ENCODE data around the gene XXYLT1. TPM values are rescaled to one million over a fixed set of nuclear protein-coding genes. Genes with fewer than 3 reads are reported as not detected.

XXYLT1 gene
- total RNA-seq, 4 donors from 2014 or later: 9.8 to 14.6 (median 13.9) TPM

DNA sequence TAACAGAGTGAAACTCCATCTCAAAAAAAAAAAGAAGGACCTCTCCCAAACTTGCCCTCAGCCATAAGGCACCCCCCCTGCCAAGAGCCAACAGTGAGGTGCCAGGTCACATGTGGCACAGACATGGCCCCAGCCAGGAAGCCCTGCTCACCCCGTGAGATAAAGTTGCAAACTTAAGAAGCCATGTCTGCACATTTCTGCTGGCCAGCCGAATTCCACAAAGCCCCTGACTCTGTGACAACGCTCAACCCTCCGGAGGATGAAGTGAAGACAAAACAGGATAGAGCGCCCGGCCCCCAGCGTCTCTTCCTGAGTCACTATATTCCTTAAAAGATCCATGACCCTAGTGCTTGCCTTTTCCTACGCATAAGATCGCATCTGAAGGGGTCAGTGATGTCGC is 188.1 kb downstream of the XXYLT1 start:
- peaks cover 34 to 50% of the 10 kb centered on the region in 2 donors for H3K4me1 ChIP-seq
- H3K9me3 ChIP-seq: no peaks in the 10 kb centered on the region

GRCh38 chr3:195081242-195081963 is 189.6 kb downstream of the XXYLT1 start:
- no peaks in the 10 kb centered on the region for H3K27me3 ChIP-seq
- peaks cover 34 to 45% of the 10 kb centered on the region in 2 donors for H3K4me1 ChIP-seq
- TF ChIP-seq, protein P1, sequence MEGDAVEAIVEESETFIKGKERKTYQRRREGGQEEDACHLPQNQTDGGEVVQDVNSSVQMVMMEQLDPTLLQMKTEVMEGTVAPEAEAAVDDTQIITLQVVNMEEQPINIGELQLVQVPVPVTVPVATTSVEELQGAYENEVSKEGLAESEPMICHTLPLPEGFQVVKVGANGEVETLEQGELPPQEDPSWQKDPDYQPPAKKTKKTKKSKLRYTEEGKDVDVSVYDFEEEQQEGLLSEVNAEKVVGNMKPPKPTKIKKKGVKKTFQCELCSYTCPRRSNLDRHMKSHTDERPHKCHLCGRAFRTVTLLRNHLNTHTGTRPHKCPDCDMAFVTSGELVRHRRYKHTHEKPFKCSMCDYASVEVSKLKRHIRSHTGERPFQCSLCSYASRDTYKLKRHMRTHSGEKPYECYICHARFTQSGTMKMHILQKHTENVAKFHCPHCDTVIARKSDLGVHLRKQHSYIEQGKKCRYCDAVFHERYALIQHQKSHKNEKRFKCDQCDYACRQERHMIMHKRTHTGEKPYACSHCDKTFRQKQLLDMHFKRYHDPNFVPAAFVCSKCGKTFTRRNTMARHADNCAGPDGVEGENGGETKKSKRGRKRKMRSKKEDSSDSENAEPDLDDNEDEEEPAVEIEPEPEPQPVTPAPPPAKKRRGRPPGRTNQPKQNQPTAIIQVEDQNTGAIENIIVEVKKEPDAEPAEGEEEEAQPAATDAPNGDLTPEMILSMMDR (IDR thresholded peaks at IDR 0.05): no peak
- no peak for TF ChIP-seq POLR2A (IDR thresholded peaks at IDR 0.05)
- H3K4me3 ChIP-seq (replicated peaks in 1 of 3): no peak overlapping the region
- intact Hi-C loops (cut with DNase I): no loop called here
- peak overlapping the region; percentile 78 to 91 (median 87) for H3K27ac ChIP-seq
- peak; percentile 57 to 74 for DNase-seq
- no peaks in the 10 kb centered on the region for H3K9me3 ChIP-seq
- no peaks in the 10 kb centered on the region for H3K36me3 ChIP-seq
- 59 to 63% methylated on average over 10 to 12 of the region's 12 CpGs for WGBS, 2 donors

More for the DNA sequence above, 188.1 kb downstream of the XXYLT1 start:
- no peaks in the 10 kb centered on the region for H3K27me3 ChIP-seq
- no peak overlapping the region for H3K4me3 ChIP-seq (replicated peaks in 1 of 3)
- intact Hi-C loops (cut with DNase I): no loop called here
- DNase-seq: no peak
- H3K27ac ChIP-seq: peak overlapping the region; percentile 78 to 91 (median 87)
- WGBS, 2 donors: 83 to 91% methylated on average over 10 of the region's 10 CpGs
- H3K36me3 ChIP-seq: no peaks in the 10 kb centered on the region
- TF ChIP-seq, protein P1 (IDR thresholded peaks at IDR 0.05): no peak
- no peak for TF ChIP-seq POLR2A (IDR thresholded peaks at IDR 0.05)

DNA sequence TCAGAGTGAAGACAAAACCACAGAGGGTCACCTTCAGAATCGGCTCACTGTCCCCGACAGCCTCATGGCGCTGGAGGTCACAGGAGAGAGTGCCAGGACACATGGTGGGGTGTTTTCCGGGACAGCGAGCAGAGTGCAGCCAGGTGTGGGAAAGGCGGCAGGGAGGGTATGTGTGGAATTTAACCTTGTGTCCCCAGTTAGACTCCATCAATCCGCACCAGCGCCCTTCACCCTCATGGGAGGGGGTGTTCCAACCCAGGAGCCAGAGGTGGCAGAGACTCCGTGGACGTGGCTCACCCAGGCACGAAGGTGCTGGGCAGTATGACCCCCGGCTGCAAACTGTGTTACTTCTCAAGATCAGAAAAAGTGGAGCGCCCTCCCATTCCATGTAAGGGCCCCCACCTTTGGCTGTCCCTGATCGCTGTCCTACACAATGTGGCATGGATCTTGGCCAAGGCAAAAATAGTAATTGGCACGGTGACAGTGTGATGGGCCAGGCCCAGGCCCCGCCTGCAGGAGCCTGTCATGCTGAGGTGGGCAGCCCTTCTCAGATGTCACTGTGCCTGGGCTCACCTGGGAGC is 190.3 kb downstream of the XXYLT1 start:
- intact Hi-C loops (cut with DNase I): no loop called here
- Histone ChIP-seq H3K9me3 (no peaks in the 10 kb centered on the region), H3K36me3 (no peaks in the 10 kb centered on the region), H3K27me3 (no peaks in the 10 kb centered on the region), H3K27ac (peak overlapping the region; percentile 78 to 91 (median 87)), H3K4me3 (replicated peaks in 1 of 3) (no peak overlapping the region), H3K4me1 (peaks cover 34 to 45% of the 10 kb centered on the region in 2 donors)
- DNase-seq: peak; percentile 93 to 94
- TF ChIP-seq POLR2A (IDR thresholded peaks at IDR 0.05): peak in 1 of 2 donors; percentile 47
- TF ChIP-seq, protein P1 (IDR thresholded peaks at IDR 0.05): no peak
- WGBS, 2 donors: 19 to 29% methylated on average over 12 to 16 of the region's 16 CpGs

- TF ChIP-seq, protein P1 (IDR thresholded peaks at IDR 0.05): no peak
- no peak for TF ChIP-seq POLR2A (IDR thresholded peaks at IDR 0.05)
- peak in 1 of 2 donors; percentile 40 for DNase-seq
- 53 to 86% methylated on average over 2 to 3 of the region's 3 CpGs for WGBS, 2 donors
- intact Hi-C loops (cut with DNase I): no loop called here
- Histone ChIP-seq H3K9me3 (no peaks in the 10 kb centered on the region), H3K36me3 (no peaks in the 10 kb centered on the region), H3K27me3 (no peaks in the 10 kb centered on the region), H3K27ac (peak overlapping the region; percentile 78 to 91 (median 87)), H3K4me1 (peaks cover 34 to 45% of the 10 kb centered on the region in 2 donors), H3K4me3 (replicated peaks in 1 of 3) (no peak overlapping the region)
Observed at GRCh38 chr3:195080125-195080524, 190.8 kb downstream of the XXYLT1 start.

DNA sequence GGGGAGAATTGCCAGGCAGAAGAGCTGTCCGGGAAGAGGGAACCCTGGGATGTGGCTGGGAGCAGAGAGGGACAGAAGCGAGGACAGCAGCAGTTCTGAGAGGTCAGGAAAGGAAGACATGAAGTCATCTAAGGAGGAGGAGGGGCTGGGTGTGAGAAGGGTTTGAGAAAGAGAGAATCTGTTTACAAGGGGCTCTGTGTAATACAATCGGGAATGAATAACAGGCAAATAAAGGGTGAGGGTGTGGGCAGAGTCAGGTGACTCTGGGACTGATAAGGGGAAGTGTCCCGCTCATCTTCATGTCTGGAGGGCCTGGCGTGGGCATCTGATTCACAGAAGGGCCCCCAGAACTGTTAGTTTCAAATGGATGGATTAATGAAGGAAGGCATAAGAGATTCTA is 191.3 kb downstream of the XXYLT1 start:
- Histone ChIP-seq H3K36me3 (no peaks in the 10 kb centered on the region), H3K4me3 (replicated peaks in 1 of 3) (no peak overlapping the region), H3K4me1 (peaks cover 34 to 45% of the 10 kb centered on the region in 2 donors), H3K27me3 (no peaks in the 10 kb centered on the region), H3K9me3 (no peaks in the 10 kb centered on the region), H3K27ac (peak overlapping the region; percentile 78 to 91 (median 87))
- TF ChIP-seq, protein P1 (IDR thresholded peaks at IDR 0.05): no peak
- TF ChIP-seq POLR2A (IDR thresholded peaks at IDR 0.05): no peak
- intact Hi-C loops (cut with DNase I): no loop called here
- WGBS, 2 donors: 79 to 84% methylated on average over 5 of the region's 5 CpGs
- no peak for DNase-seq
